ENCODE data around the gene PCYOX1L. TPM values are rescaled to one million over a fixed set of nuclear protein-coding genes. Genes with fewer than 3 reads are reported as not detected.
A peak's percentile ranks its signal among the peaks of the same experiment; 100 is the strongest.

PCYOX1L gene
- total and polyA plus RNA-seq, 2 experiments from 2014 or later = 6.7 to 14.7 TPM

GRCh38 chr5:149406203-149406978, 48.5 kb downstream of the PCYOX1L start:
- Histone ChIP-seq H3K4me1 (ENCODE audit: insufficient read depth) (peaks cover 6% of the 10 kb centered on the region; the same call in 1 of the 2 replicates), H3K4me3 (no peak overlapping the region), H3K79me2 (replicated peaks; ENCODE audit: insufficient read depth) (no peaks in the 10 kb centered on the region), H3K9me2 (ENCODE audit: insufficient read depth) (no peaks in the 10 kb centered on the region), H3K27me3 (ENCODE audit: insufficient read depth) (no peaks in the 10 kb centered on the region), H3K36me3 (ENCODE audit: insufficient read depth) (no peaks in the 10 kb centered on the region), H3F3A (replicated peaks; ENCODE audit: low read depth) (no peaks in the 10 kb centered on the region), H3K4me2 (no peak overlapping the region), H2AFZ (0 out of 2 replicates have a peak overlapping the region, but pooled peaks have one; percentile 59), H4K20me1 (replicated peaks; ENCODE audit: insufficient read depth) (no peaks in the 10 kb centered on the region), H3K27ac (ENCODE audit: low read depth) (no peak overlapping the region)
- Mint-ChIP-seq H3K4me1 (peaks cover 48% of the 10 kb centered on the region), H3K9me3 (no peaks in the 10 kb centered on the region; the same call in 2 of the 3 replicates), H3K4me3 (no peak overlapping the region; the same call in 2 of the 3 replicates), H3K36me3 (ENCODE audit: low read depth) (no peaks in the 10 kb centered on the region), H3K27ac (peak overlapping the region; percentile 19; the same call in 1 of the 2 replicates), H3K27me3 (ENCODE audit: insufficient read depth, low read depth, poor library complexity) (peaks cover 10% of the 10 kb centered on the region)
- peak; percentile 79 for DNase-seq (ENCODE audit: low spot score)
- TF ChIP-seq EZH2phosphoT487 (IDR thresholded peaks at IDR 0.05; ENCODE audit: unreplicated experiment) (no peak), ZNF462 (CRISPR knock-in tag; IDR thresholded peaks at IDR 0.05) (no peak), ETS1 (IDR thresholded peaks at IDR 0.05) (no peak), ZNF114 (CRISPR knock-in tag; IDR thresholded peaks at IDR 0.05) (no peak), REST (IDR thresholded peaks at IDR 0.05; ENCODE audit: unreplicated experiment) (no peak)
- ATAC-seq = peak; percentile 65

Measured in GM23338 (cell line).